Psoas muscle (tissue), 8 donors: ENCODE measurements around the gene SNX8. TPM values are rescaled to one million over a fixed set of nuclear protein-coding genes. Genes with fewer than 3 reads are reported as not detected.
"Not testable (repeated sequence)": the region's sequence is repeated elsewhere in the genome, so short reads cannot be mapped to it uniquely, and the experiment has no call there.

Source experiments
- ATAC-seq, 4 donors: fragments of 200-7000 bp; cut with Tn5 transposase; one replicate each; pipeline ENCODE4 v1.9.1; 2020; ENCODE audit warnings: moderate library complexity in 3 of 4, mild to moderate bottlenecking in 2 of 4
- DNase-seq, 2 donors: peaks; one replicate each; pipeline ENCODE4 v3.0.0-alpha.2; 2020
- H3K27ac ChIP-seq: fragments of 200-600 bp; one replicate; pipeline ENCODE4 v1.8.0; 2022
- H3K27me3 ChIP-seq, 3 donors: fragments of 200-600 bp in 1 of 3; one replicate each; pipeline versions ENCODE4 v1.6.1 to v1.8.0; 2013 to 2022; ENCODE audit warnings: low read length in 2 of 3, mild to moderate bottlenecking in 2 of 3, moderate library complexity in 1 of 3; ENCODE audit not compliant: insufficient read depth in 3 of 3
- H3K36me3 ChIP-seq, 2 donors: fragments of 200-600 bp in 1 of 2; one replicate each; pipeline versions ENCODE4 v1.6.1 to v1.8.0; 2013 to 2022; ENCODE audit warnings: low read depth in 1 of 2, mild to moderate bottlenecking in 1 of 2, moderate library complexity in 1 of 2; ENCODE audit not compliant: insufficient read depth in 1 of 2
- H3K4me1 ChIP-seq: fragments of 200-600 bp; one replicate; pipeline ENCODE4 v1.8.0; 2022
- H3K4me3 ChIP-seq: fragments of 200-600 bp; one replicate; pipeline ENCODE4 v1.8.0; 2022; ENCODE audit warnings: mild to moderate bottlenecking
- H3K9me3 ChIP-seq: fragments of 200-600 bp; one replicate; pipeline ENCODE4 v1.8.0; 2022
- WGBS, 3 donors: extraction: QIAGEN DNeasy Blood & Tissue Kit; methylation state at CpG; one replicate each; pipeline versions ENCODE4 v1.1.6 to v1.1.7; 2013; 5-methylcytosine and 5-hydroxymethylcytosine counted together
- intact Hi-C, 2 donors: fragments of 100-400 bp; cut with DNase I; formaldehyde crosslinking; loops; one replicate each; pipeline versions ENCODE4 v1.11.0 to v1.14.2; 2022
- polyA plus RNA-seq, 3 donors: library from polyadenylated mRNA; stranded (reverse); fragments of 200-250 nt; gene quantifications; one replicate each; pipeline ENCODE4 v1.2.3, GENCODE V29; 2013
- total RNA-seq, 4 donors: library from RNA; stranded (reverse); fragmentation: NEBNext Ultra II Directional in 2 of 4; extraction: Animal tissue kit (Norgen Biotek cat#: 25700) in 2 of 4; gene quantifications; one replicate each; pipeline versions ENCODE4 v1.2.1 to v1.2.4, GENCODE V29; 2021 to 2023
- TF ChIP-seq, protein P1 (sequence below): fragments of 200-600 bp; IDR thresholded peaks from one replicate; pipeline ENCODE4 v1.8.0; 2022; ENCODE audit warnings: antibody characterized with exemption
- donor health status: healthy with polysubstance abuse.
- donor health status: DM: no; HTN: no; CAD: no; lungs with moderate emphysema.
- donor health status: Bipolar disorder and iron deficiency.
- donor health status: healthy.
- donor health status: DM: yes; HTN: yes; CAD: no.
- donor health status: DM: no; HTN: no; CAD: no.
- donor health status: DM: no; HTN: no; CAD: no.
- donor health status: DM: yes; HTN: yes; CAD: no.

The SNX8 gene
- total and polyA plus RNA-seq, 7 donors: 8.4 to 25.1 (median 14.3) TPM

DNA sequence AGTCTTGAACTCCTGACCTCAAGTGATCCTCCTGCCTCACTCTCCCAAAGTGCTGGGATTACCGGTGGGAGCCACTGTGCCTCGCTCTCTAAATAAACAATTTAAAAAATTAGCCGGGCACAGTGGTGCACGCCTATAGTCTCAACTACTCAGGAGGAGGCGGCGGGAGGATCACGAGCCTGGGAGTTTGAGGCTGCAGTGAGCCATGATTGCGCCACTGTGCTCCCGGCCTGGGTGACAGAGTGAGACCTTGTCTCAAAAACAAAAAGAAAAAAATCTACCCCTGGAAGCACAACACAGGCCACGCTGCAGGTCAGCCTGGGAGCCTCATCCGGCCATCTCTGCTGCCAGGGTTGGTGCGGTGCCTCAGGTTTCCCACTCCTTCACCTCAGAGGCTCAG lies 36.6 kb upstream of the SNX8 start:
- WGBS, 3 donors: 91 to 94% (median 94%) methylated on average over 12 of the region's 12 CpGs
- ATAC-seq (no peak), DNase-seq (no peak)
- TF ChIP-seq, protein P1, sequence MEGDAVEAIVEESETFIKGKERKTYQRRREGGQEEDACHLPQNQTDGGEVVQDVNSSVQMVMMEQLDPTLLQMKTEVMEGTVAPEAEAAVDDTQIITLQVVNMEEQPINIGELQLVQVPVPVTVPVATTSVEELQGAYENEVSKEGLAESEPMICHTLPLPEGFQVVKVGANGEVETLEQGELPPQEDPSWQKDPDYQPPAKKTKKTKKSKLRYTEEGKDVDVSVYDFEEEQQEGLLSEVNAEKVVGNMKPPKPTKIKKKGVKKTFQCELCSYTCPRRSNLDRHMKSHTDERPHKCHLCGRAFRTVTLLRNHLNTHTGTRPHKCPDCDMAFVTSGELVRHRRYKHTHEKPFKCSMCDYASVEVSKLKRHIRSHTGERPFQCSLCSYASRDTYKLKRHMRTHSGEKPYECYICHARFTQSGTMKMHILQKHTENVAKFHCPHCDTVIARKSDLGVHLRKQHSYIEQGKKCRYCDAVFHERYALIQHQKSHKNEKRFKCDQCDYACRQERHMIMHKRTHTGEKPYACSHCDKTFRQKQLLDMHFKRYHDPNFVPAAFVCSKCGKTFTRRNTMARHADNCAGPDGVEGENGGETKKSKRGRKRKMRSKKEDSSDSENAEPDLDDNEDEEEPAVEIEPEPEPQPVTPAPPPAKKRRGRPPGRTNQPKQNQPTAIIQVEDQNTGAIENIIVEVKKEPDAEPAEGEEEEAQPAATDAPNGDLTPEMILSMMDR: no peak
- Histone ChIP-seq H3K27me3 (no peaks in the 10 kb centered on the region), H3K36me3 (no peaks in the 10 kb centered on the region), H3K9me3 (no peaks in the 10 kb centered on the region), H3K27ac (no peak overlapping the region), H3K4me1 (no peaks in the 10 kb centered on the region), H3K4me3 (no peak overlapping the region)
- intact Hi-C loops: loop anchor here in 1 of 2 donors (5.0 kb wide), 2 partner anchors 51 to 104 kb away; partner anchors contain the start of gene CHST12

DNA sequence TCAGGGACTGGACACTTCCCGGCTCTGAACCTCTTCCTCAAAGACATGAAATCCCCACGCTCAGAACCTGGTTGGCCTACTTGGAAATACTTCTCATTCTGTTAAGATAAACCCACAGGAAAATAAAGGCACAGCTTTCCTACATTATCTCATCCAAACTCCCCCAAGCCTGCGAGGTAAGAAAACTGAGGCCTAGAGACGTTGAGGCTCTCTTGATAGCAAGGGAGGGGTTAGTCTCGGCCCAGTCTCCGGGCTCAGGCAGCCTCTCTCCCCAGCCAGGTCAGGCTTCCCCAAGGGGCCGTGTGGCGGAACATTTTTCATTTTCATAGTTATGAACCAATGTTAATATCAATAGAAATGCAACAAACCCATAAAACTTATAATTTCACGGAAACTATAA lies 35.8 kb upstream of the SNX8 start:
- Histone ChIP-seq H3K9me3 (no peaks in the 10 kb centered on the region), H3K27me3 (no peaks in the 10 kb centered on the region), H3K27ac (no peak overlapping the region), H3K4me1 (no peaks in the 10 kb centered on the region), H3K4me3 (no peak overlapping the region), H3K36me3 (no peaks in the 10 kb centered on the region)
- TF ChIP-seq, protein P1: no peak
- intact Hi-C loops: loop anchor here in 1 of 2 donors (5.0 kb wide), 2 partner anchors 52 to 103 kb away; partner anchors contain the start of gene CHST12
- DNase-seq (no peak), ATAC-seq (no peak)
- WGBS, 3 donors: 64 to 69% (median 65%) methylated on average over 9 of the region's 9 CpGs

- H3K4me3 ChIP-seq, H3K4me1 ChIP-seq, H3K27me3 ChIP-seq, H3K36me3 ChIP-seq, H3K9me3 ChIP-seq, H3K27ac ChIP-seq, ATAC-seq, DNase-seq: not testable (repeated sequence)
- intact Hi-C loops: loop anchor here in 1 of 2 donors (5.0 to 10.0 kb wide), 2 partner anchors 683 to 765 kb away; no protein-coding TSS in a partner anchor
- 86 to 91% (median 90%) methylated on average over 15 of the region's 15 CpGs for WGBS, 3 donors
These were observed 33.3 kb upstream of the SNX8 start for GRCh38 chr7:2347351-2348063.

DNA sequence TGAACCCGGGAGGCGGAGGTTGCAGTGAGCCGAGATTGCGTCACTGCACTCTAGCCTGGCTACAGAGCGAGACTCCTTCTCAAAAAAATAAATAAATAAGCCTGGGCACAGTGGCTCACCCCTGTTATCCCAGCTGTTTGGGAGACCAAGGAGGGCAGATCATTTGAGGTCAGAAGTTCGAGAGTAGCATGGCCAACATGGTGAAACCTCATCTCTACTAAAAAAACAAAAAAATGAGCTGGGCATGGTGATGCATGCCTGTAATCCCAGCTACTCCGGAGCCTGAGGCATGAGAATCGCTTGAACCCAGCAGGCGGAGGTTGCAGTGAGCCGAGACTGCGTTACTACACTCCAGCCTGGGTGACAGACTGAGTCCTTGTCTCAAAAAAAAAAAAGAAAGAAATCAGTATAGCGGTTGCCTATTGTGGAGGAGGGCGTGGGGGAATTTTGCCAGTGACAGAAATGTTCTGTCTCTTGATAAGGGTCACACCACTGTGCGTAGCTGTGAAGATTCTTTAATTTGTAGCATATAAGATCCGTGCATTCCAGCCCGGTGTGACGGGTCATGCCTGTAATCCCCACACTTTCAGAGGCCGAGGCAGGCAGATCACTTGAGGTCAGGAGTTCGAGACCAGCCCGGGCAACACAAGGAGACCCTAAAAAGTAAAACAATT lies 22.5 kb upstream of the SNX8 start:
- no peaks in the 10 kb centered on the region for H3K36me3 ChIP-seq
- ATAC-seq (no peak), DNase-seq (no peak)
- no peak overlapping the region for H3K27ac ChIP-seq
- TF ChIP-seq, protein P1: no peak
- H3K4me3 ChIP-seq: no peak overlapping the region
- intact Hi-C loops: no loop called here
- H3K4me1 ChIP-seq: no peaks in the 10 kb centered on the region
- H3K9me3 ChIP-seq: no peaks in the 10 kb centered on the region
- WGBS, 3 donors: 86 to 91% (median 88%) methylated on average over 20 of the region's 20 CpGs
- H3K27me3 ChIP-seq: no peaks in the 10 kb centered on the region

DNA sequence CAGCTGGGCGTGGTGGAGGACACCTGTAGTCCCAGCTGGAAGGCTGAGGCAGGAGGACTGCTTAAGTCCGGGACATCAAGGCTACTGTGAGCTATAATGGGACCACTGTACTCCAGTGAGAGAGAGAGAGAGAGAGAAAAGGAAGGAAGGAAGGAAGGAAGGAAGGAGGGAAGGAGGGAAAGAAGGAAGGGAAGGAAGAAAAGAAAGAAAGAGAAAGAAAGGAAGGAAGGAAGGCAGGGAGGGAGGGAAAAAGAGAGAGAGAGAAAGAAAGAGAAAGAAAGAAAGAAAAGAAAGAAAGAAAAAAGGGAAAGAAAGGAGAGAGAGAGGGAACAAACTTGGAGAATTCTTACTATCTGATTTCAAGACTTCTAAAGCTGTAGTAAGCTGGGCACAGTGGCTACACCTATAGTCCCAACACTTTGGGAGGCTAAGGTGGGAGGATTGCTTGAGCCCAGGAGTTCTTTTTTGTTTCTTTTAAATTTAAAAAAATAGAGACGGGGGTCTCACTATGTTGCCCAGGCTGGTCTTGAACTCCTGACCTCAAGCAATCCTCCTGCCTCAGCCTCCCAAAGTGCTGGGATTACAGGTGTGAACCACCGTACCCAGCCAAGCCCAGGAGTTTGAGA lies 18.5 kb upstream of the SNX8 start:
- intact Hi-C loops, H3K27ac ChIP-seq, DNase-seq, H3K27me3 ChIP-seq, ATAC-seq, H3K36me3 ChIP-seq, H3K4me3 ChIP-seq, H3K4me1 ChIP-seq, H3K9me3 ChIP-seq: not testable (repeated sequence)
- 93 to 95% (median 95%) methylated on average over 4 of the region's 4 CpGs for WGBS, 3 donors
